ENCODE data around the gene COX6B2. TPM values are rescaled to one million over a fixed set of nuclear protein-coding genes. Genes with fewer than 3 reads are reported as not detected.

COX6B2 gene
- total and polyA plus RNA-seq, 4 donors, result not detected

GRCh38 chr19:55353356-55353802 lies 1.1 kb downstream of the COX6B2 start:
- Histone ChIP-seq H3K4me1 (ENCODE audit: control insufficient read depth in 4 of 4, insufficient read depth in 4 of 4, low read length in 3 of 4) (peaks cover 0 to 4% (median 1%) of the 10 kb centered on the region in 4 donors), H3K27ac (ENCODE audit: low read depth in 1 of 2, low read length in 2 of 2) (no peak overlapping the region), H3K9me3 (ENCODE audit: control insufficient read depth in 4 of 4, low read length in 3 of 4) (no peaks in the 10 kb centered on the region), H3K9ac (ENCODE audit: low read depth in 1 of 2, low read length in 2 of 2) (no peak overlapping the region), H3K4me3 (ENCODE audit: low read depth in 1 of 3, low read length in 3 of 3) (peak overlapping the region in 1 of 3 donors; percentile 34), H3K27me3 (ENCODE audit: control insufficient read depth in 4 of 4, insufficient read depth in 4 of 4, low read length in 3 of 4) (peaks cover 0 to 8% (median 6%) of the 10 kb centered on the region in 4 donors), H3K36me3 (ENCODE audit: control insufficient read depth in 4 of 4, insufficient read depth in 3 of 4, low read depth in 1 of 4, low read length in 3 of 4) (no peaks in the 10 kb centered on the region)
- TF ChIP-seq SP1 (IDR thresholded peaks at IDR 0.05), result no peak
- TF ChIP-seq CTCF (IDR thresholded peaks at IDR 0.05; ENCODE audit: low read depth, low read length, missing input control), result no peak
- TF ChIP-seq FOXA1 (IDR thresholded peaks at IDR 0.05), result no peak
- no peak for TF ChIP-seq RXRA (IDR thresholded peaks at IDR 0.05)
- TF ChIP-seq HNF4G (IDR thresholded peaks at IDR 0.05), result no peak
- WGBS, result 6% methylated on average over 24 of the region's 24 CpGs
- no peak for DNase-seq (ENCODE audit: low spot score)

- Histone ChIP-seq H3K27ac (ENCODE audit: low read depth in 1 of 2, low read length in 2 of 2) (no peak overlapping the region), H3K9ac (ENCODE audit: low read depth in 1 of 2, low read length in 2 of 2) (no peak overlapping the region), H3K4me3 (ENCODE audit: low read depth in 1 of 3, low read length in 3 of 3) (no peak overlapping the region), H3K4me1 (ENCODE audit: control insufficient read depth in 4 of 4, insufficient read depth in 4 of 4, low read length in 3 of 4) (peaks cover 0 to 4% (median 1%) of the 10 kb centered on the region in 4 donors), H3K27me3 (ENCODE audit: control insufficient read depth in 4 of 4, insufficient read depth in 4 of 4, low read length in 3 of 4) (peaks cover 0 to 8% (median 6%) of the 10 kb centered on the region in 4 donors), H3K9me3 (ENCODE audit: control insufficient read depth in 4 of 4, low read length in 3 of 4) (no peaks in the 10 kb centered on the region), H3K36me3 (ENCODE audit: control insufficient read depth in 4 of 4, insufficient read depth in 3 of 4, low read depth in 1 of 4, low read length in 3 of 4) (no peaks in the 10 kb centered on the region)
- TF ChIP-seq REST (IDR thresholded peaks at IDR 0.05), result no peak
- TF ChIP-seq ZBTB33 (IDR thresholded peaks at IDR 0.05), result no peak
- TF ChIP-seq RAD21 (IDR thresholded peaks at IDR 0.05), result no peak
- WGBS, result 56% methylated on average over 25 of the region's 25 CpGs
- DNase-seq (ENCODE audit: low spot score), result no peak
These were observed 1.9 kb downstream of the COX6B2 start for GRCh38 chr19:55352549-55353145.

GRCh38 chr19:55352040-55352439 lies 2.5 kb downstream of the COX6B2 start:
- DNase-seq (ENCODE audit: low spot score), result no peak
- Histone ChIP-seq H3K27me3 (ENCODE audit: control insufficient read depth in 4 of 4, insufficient read depth in 4 of 4, low read length in 3 of 4) (peaks cover 0 to 8% (median 6%) of the 10 kb centered on the region in 4 donors), H3K36me3 (ENCODE audit: control insufficient read depth in 4 of 4, insufficient read depth in 3 of 4, low read depth in 1 of 4, low read length in 3 of 4) (no peaks in the 10 kb centered on the region), H3K27ac (ENCODE audit: low read depth in 1 of 2, low read length in 2 of 2) (no peak overlapping the region), H3K4me1 (ENCODE audit: control insufficient read depth in 4 of 4, insufficient read depth in 4 of 4, low read length in 3 of 4) (peaks cover 0 to 4% (median 1%) of the 10 kb centered on the region in 4 donors), H3K4me3 (ENCODE audit: low read depth in 1 of 3, low read length in 3 of 3) (no peak overlapping the region), H3K9ac (ENCODE audit: low read depth in 1 of 2, low read length in 2 of 2) (no peak overlapping the region), H3K9me3 (ENCODE audit: control insufficient read depth in 4 of 4, low read length in 3 of 4) (no peaks in the 10 kb centered on the region)
- WGBS, result 74% methylated on average over 6 of the region's 6 CpGs
- no peak for TF ChIP-seq GABPA (IDR thresholded peaks at IDR 0.05 in 1 of 2, conservative IDR thresholded peaks at IDR 0.05 in 1 of 2)
